GM23338 (cell line): Measurements from ENCODE around the gene STRA6. TPM values are rescaled to one million over a fixed set of nuclear protein-coding genes. Genes with fewer than 3 reads are reported as not detected.
A peak's percentile ranks its signal among the peaks of the same experiment; 100 is the strongest.

ENCODE experiments used
- ATAC-seq: fragments of 200-7000 bp; cut with Tn5 transposase; 3 replicates; pipeline ENCODE4 v1.9.1; 2020
- DNase-seq: peaks from one replicate; pipeline ENCODE4 v3.0.0-alpha.2; 2015; ENCODE audit warnings: low spot score
- H2AFZ ChIP-seq: fragments of 200-600 bp; sonication (generic); 2 replicates; pipeline ENCODE4 v1.8.0; 2016; ENCODE audit warnings: antibody characterized with exemption, mild to moderate bottlenecking, moderate library complexity
- H3F3A ChIP-seq: fragments of 200-600 bp; sonication (generic); replicated peaks from 2 replicates; pipeline ENCODE4 v1.8.0; 2017; ENCODE audit warnings: antibody characterized with exemption, mixed run types, low read depth
- H3K27ac ChIP-seq: fragments of 200-600 bp; sonication (generic); 2 replicates; pipeline ENCODE4 v1.6.1; 2016; ENCODE audit warnings: low read depth
- H3K27me3 ChIP-seq: fragments of 200-600 bp; sonication (generic); 2 replicates; pipeline ENCODE4 v1.8.0; 2016; ENCODE audit warnings: mild to moderate bottlenecking, mixed run types, moderate library complexity; ENCODE audit not compliant: insufficient read depth
- H3K36me3 ChIP-seq: fragments of 200-600 bp; sonication (generic); 2 replicates; pipeline ENCODE4 v1.8.0; 2016; ENCODE audit warnings: mild to moderate bottlenecking; ENCODE audit not compliant: insufficient read depth
- H3K4me1 ChIP-seq: fragments of 200-600 bp; sonication (generic); 2 replicates; pipeline ENCODE4 v1.8.0; 2016; ENCODE audit warnings: mild to moderate bottlenecking, moderate library complexity; ENCODE audit not compliant: insufficient read depth
- H3K4me2 ChIP-seq: fragments of 200-600 bp; sonication (generic); 2 replicates; pipeline ENCODE4 v1.7.1; 2017; ENCODE audit warnings: mixed run types
- H3K4me3 ChIP-seq: fragments of 200-600 bp; sonication (generic); 2 replicates; pipeline ENCODE4 v1.6.1; 2016; ENCODE audit warnings: mixed run types
- H3K79me2 ChIP-seq: fragments of 200-600 bp; sonication (generic); replicated peaks from 2 replicates; pipeline ENCODE4 v1.8.0; 2017; ENCODE audit warnings: mild to moderate bottlenecking; ENCODE audit not compliant: insufficient read depth
- H3K9me2 ChIP-seq: fragments of 200-600 bp; sonication (generic); 2 replicates; pipeline ENCODE4 v1.8.0; 2017; ENCODE audit not compliant: insufficient read depth
- H4K20me1 ChIP-seq: fragments of 200-600 bp; sonication (generic); replicated peaks from 2 replicates; pipeline ENCODE4 v1.8.0; 2017; ENCODE audit warnings: mild to moderate bottlenecking; ENCODE audit not compliant: insufficient read depth
- H3K27ac Mint-ChIP-seq: 2 replicates; pipeline ENCODE4 v1.8.0; 2020; ENCODE audit warnings: inconsistent platforms, mild to moderate bottlenecking, moderate library complexity, mixed read lengths
- H3K27me3 Mint-ChIP-seq: 3 replicates; pipeline ENCODE4 v1.8.0; 2022; ENCODE audit warnings: low read depth, mild to moderate bottlenecking, moderate library complexity, mixed read lengths, inconsistent platforms; ENCODE audit not compliant: insufficient read depth, poor library complexity
- H3K36me3 Mint-ChIP-seq: 3 replicates; pipeline ENCODE4 v1.8.0; 2021; ENCODE audit warnings: low read depth, mild to moderate bottlenecking, inconsistent platforms, moderate library complexity, mixed read lengths
- H3K4me1 Mint-ChIP-seq: 3 replicates; pipeline ENCODE4 v1.8.0; 2020; ENCODE audit warnings: mild to moderate bottlenecking, inconsistent platforms, mixed read lengths
- H3K4me3 Mint-ChIP-seq: 3 replicates; pipeline ENCODE4 v1.8.0; 2021; ENCODE audit warnings: moderate library complexity, mild to moderate bottlenecking, inconsistent platforms, mixed read lengths
- H3K9me3 Mint-ChIP-seq: 3 replicates; pipeline ENCODE4 v1.8.0; 2020; ENCODE audit warnings: moderate library complexity, mild to moderate bottlenecking, inconsistent platforms, mixed read lengths
- CREB1 ChIP-seq: fragments of 250-450 bp; sonication (Bioruptor Pico); IDR thresholded peaks from 2 replicates; pipeline ENCODE4 v1.5.0; 2020; ENCODE audit warnings: low read depth, mild to moderate bottlenecking, moderate library complexity
- EZH2 ChIP-seq: fragments of 200-600 bp; sonication (generic); IDR thresholded peaks from one replicate; pipeline ENCODE4 v1.8.0; 2017; ENCODE audit warnings: antibody characterized with exemption, mild to moderate bottlenecking, low read depth; ENCODE audit not compliant: unreplicated experiment
- EZH2phosphoT487 ChIP-seq: fragments of 200-600 bp; sonication (generic); IDR thresholded peaks from one replicate; pipeline ENCODE4 v1.8.1; 2018; ENCODE audit warnings: antibody characterized with exemption; ENCODE audit not compliant: unreplicated experiment
- NANOG ChIP-seq: IDR thresholded peaks from 2 replicates; pipeline ENCODE4 v1.6.1; 2016; ENCODE audit warnings: antibody characterized with exemption, borderline replicate concordance
- POLR2AphosphoS5 ChIP-seq: IDR thresholded peaks from 2 replicates; pipeline ENCODE4 v1.6.1; 2016; ENCODE audit warnings: antibody characterized with exemption, low read depth
- STAT1 ChIP-seq: IDR thresholded peaks from one replicate; pipeline ENCODE4 v1.6.1; 2016; ENCODE audit warnings: antibody characterized with exemption; ENCODE audit not compliant: unreplicated experiment
- ZNF114 ChIP-seq: fragments of 250-450 bp; sonication (Bioruptor Pico); IDR thresholded peaks from 2 replicates; pipeline ENCODE4 v1.5.0; 2020; ENCODE audit warnings: mild to moderate bottlenecking, moderate library complexity
- polyA plus RNA-seq: library from polyadenylated mRNA; unstranded; fragments of >200 nt; fragmentation: Nextera tagmentation; extraction: Ambion mirVana; gene quantifications from 2 replicates; pipeline ENCODE4 v1.2.1, GENCODE V29; 2016
- total RNA-seq: library from RNA; depleted of rRNA; stranded (reverse); fragments of >200 nt; shearing (Covaris generic); gene quantifications from 2 replicates; pipeline ENCODE4 v1.2.3, GENCODE V29; 2014
- TF ChIP-seq, protein P1 (sequence below): IDR thresholded peaks from 2 replicates; pipeline ENCODE4 v1.6.1; 2016; ENCODE audit warnings: antibody characterized with exemption
- TF ChIP-seq, protein P2 (sequence below): fragments of 250-450 bp; sonication (Bioruptor Pico); IDR thresholded peaks from 2 replicates; pipeline ENCODE4 v1.5.0; 2020; ENCODE audit warnings: mild to moderate bottlenecking, moderate library complexity
- TF ChIP-seq, protein P3 (sequence below): IDR thresholded peaks from one replicate; pipeline ENCODE4 v1.6.1; 2018; ENCODE audit warnings: antibody characterized with exemption; ENCODE audit not compliant: unreplicated experiment

The STRA6 gene
- total and polyA plus RNA-seq, 2 experiments from 2014 or later = 8.2 to 9.9 TPM

DNA sequence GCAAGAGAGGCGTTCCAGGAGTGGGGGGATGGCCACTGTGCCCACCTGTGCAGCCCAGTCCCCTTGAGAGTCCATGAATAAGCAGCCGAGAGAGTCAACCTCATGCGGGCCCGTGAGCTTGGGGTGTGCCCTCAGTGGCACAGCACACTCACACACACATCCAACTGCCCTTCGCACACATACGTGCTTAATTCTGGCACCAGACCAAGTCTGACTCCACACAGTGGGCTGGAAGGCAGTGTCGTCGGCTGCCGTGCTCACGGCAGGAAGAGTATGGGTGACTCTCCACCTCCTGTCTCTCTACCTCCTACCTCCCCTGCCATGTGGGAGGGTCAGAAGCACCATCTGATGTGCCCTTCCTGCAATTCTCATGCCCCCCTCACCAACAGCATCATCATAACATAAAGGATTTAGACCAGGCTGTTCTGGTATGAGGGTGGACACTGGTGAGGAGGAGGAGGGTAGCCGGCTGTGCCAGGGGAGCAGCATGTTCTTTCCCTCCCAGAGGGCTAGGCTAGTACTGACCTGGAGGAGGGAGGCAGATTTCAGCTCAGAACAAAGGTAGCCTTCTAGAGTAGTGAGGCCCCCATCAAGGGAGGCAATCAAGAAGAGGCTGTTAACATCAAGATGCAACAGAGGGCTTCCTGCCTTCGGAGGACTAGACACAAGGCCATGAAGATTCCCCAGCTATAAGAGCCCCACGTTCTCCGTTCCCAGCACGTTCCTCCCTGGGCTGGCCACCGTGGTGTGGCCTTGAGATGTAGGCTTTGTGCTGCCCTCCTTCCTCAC, 5.3 kb upstream of the STRA6 start:
- no peak for ATAC-seq
- Histone ChIP-seq H3K4me3 (no peak overlapping the region), H3K9me2 (no peaks in the 10 kb centered on the region), H3K36me3 (no peaks in the 10 kb centered on the region), H3K79me2 (no peaks in the 10 kb centered on the region), H3K27me3 (peaks cover 33% of the 10 kb centered on the region), H3K27ac (no peak overlapping the region), H3K4me1 (peaks cover 62% of the 10 kb centered on the region), H3K4me2 (peak overlapping the region; percentile 77; the same call in 1 of the 2 replicates), H2AFZ (no peak overlapping the region), H3F3A (no peaks in the 10 kb centered on the region; the same call in 1 of the 2 replicates), H4K20me1 (no peaks in the 10 kb centered on the region)
- Mint-ChIP-seq H3K4me1 (peaks cover 86% of the 10 kb centered on the region), H3K36me3 (peaks cover 27% of the 10 kb centered on the region), H3K9me3 (no peaks in the 10 kb centered on the region; the same call in 1 of the 3 replicates), H3K27me3 (peaks cover 39% of the 10 kb centered on the region), H3K27ac (no peak overlapping the region; the same call in 1 of the 2 replicates), H3K4me3 (no peak overlapping the region; the same call in 2 of the 3 replicates)
- DNase-seq = no peak
- TF ChIP-seq NANOG (no peak), STAT1 (no peak), ZNF114 (CRISPR knock-in tag) (no peak), CREB1 (CRISPR knock-in tag) (no peak), POLR2AphosphoS5 (no peak)

DNA sequence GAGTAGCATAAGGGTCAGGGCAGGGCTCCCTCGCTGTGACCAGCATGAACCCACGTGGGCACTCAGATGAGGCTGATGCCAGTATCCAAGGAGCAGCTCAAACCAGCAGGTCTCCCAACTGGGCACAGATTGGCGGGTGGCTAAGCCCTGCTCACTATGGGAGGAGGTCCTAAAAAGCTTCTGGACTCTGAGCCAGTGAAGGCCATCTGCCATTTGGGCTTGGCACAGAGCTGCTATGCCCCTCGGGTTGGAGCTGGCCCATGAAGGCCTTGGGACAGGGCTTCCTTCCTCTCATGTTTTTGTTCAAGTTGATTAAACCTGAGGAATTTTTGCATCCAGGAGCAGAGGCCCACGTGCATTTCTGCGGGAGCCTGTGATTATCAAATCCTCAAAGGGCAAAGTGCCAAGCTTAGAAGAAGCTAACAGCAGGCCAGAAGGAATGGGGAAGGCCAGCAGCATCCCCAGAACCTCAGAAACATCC, 4.3 kb upstream of the STRA6 start:
- Histone ChIP-seq H3F3A (peaks cover 5% of the 10 kb centered on the region; the same call in 1 of the 2 replicates), H2AFZ (no peak overlapping the region), H3K4me1 (peaks cover 57% of the 10 kb centered on the region), H3K79me2 (no peaks in the 10 kb centered on the region), H3K36me3 (no peaks in the 10 kb centered on the region), H3K4me3 (no peak overlapping the region), H4K20me1 (no peaks in the 10 kb centered on the region), H3K27me3 (peaks cover 28% of the 10 kb centered on the region), H3K27ac (no peak overlapping the region), H3K4me2 (no peak overlapping the region), H3K9me2 (no peaks in the 10 kb centered on the region)
- ATAC-seq (no peak), DNase-seq (no peak)
- no peak overlapping the region for H3K27ac Mint-ChIP-seq
- H3K27me3 Mint-ChIP-seq = peaks cover 38% of the 10 kb centered on the region
- H3K4me3 Mint-ChIP-seq = no peak overlapping the region; the same call in 2 of the 3 replicates
- peaks cover 26% of the 10 kb centered on the region for H3K36me3 Mint-ChIP-seq
- peaks cover 85% of the 10 kb centered on the region for H3K4me1 Mint-ChIP-seq
- H3K9me3 Mint-ChIP-seq = no peaks in the 10 kb centered on the region; the same call in 1 of the 3 replicates
- TF ChIP-seq EZH2phosphoT487 = no peak
- TF ChIP-seq, protein P1, sequence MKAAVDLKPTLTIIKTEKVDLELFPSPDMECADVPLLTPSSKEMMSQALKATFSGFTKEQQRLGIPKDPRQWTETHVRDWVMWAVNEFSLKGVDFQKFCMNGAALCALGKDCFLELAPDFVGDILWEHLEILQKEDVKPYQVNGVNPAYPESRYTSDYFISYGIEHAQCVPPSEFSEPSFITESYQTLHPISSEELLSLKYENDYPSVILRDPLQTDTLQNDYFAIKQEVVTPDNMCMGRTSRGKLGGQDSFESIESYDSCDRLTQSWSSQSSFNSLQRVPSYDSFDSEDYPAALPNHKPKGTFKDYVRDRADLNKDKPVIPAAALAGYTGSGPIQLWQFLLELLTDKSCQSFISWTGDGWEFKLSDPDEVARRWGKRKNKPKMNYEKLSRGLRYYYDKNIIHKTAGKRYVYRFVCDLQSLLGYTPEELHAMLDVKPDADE = no peak
- TF ChIP-seq, protein P2, sequence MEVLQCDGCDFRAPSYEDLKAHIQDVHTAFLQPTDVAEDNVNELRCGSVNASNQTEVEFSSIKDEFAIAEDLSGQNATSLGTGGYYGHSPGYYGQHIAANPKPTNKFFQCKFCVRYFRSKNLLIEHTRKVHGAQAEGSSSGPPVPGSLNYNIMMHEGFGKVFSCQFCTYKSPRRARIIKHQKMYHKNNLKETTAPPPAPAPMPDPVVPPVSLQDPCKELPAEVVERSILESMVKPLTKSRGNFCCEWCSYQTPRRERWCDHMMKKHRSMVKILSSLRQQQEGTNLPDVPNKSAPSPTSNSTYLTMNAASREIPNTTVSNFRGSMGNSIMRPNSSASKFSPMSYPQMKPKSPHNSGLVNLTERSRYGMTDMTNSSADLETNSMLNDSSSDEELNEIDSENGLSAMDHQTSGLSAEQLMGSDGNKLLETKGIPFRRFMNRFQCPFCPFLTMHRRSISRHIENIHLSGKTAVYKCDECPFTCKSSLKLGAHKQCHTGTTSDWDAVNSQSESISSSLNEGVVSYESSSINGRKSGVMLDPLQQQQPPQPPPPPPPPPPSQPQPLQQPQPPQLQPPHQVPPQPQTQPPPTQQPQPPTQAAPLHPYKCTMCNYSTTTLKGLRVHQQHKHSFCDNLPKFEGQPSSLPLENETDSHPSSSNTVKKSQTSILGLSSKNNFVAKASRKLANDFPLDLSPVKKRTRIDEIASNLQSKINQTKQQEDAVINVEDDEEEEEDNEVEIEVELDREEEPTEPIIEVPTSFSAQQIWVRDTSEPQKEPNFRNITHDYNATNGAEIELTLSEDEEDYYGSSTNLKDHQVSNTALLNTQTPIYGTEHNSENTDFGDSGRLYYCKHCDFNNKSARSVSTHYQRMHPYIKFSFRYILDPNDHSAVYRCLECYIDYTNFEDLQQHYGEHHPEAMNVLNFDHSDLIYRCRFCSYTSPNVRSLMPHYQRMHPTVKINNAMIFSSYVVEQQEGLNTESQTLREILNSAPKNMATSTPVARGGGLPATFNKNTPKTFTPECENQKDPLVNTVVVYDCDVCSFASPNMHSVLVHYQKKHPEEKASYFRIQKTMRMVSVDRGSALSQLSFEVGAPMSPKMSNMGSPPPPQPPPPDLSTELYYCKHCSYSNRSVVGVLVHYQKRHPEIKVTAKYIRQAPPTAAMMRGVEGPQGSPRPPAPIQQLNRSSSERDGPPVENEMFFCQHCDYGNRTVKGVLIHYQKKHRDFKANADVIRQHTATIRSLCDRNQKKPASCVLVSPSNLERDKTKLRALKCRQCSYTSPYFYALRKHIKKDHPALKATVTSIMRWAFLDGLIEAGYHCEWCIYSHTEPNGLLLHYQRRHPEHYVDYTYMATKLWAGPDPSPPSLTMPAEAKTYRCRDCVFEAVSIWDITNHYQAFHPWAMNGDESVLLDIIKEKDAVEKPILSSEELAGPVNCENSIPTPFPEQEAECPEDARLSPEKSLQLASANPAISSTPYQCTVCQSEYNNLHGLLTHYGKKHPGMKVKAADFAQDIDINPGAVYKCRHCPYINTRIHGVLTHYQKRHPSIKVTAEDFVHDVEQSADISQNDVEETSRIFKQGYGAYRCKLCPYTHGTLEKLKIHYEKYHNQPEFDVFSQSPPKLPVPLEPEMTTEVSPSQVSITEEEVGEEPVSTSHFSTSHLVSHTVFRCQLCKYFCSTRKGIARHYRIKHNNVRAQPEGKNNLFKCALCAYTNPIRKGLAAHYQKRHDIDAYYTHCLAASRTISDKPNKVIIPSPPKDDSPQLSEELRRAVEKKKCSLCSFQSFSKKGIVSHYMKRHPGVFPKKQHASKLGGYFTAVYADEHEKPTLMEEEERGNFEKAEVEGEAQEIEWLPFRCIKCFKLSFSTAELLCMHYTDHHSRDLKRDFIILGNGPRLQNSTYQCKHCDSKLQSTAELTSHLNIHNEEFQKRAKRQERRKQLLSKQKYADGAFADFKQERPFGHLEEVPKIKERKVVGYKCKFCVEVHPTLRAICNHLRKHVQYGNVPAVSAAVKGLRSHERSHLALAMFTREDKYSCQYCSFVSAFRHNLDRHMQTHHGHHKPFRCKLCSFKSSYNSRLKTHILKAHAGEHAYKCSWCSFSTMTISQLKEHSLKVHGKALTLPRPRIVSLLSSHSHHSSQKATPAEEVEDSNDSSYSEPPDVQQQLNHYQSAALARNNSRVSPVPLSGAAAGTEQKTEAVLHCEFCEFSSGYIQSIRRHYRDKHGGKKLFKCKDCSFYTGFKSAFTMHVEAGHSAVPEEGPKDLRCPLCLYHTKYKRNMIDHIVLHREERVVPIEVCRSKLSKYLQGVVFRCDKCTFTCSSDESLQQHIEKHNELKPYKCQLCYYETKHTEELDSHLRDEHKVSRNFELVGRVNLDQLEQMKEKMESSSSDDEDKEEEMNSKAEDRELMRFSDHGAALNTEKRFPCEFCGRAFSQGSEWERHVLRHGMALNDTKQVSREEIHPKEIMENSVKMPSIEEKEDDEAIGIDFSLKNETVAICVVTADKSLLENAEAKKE (CRISPR knock-in tag) = no peak
- TF ChIP-seq, protein P3, sequence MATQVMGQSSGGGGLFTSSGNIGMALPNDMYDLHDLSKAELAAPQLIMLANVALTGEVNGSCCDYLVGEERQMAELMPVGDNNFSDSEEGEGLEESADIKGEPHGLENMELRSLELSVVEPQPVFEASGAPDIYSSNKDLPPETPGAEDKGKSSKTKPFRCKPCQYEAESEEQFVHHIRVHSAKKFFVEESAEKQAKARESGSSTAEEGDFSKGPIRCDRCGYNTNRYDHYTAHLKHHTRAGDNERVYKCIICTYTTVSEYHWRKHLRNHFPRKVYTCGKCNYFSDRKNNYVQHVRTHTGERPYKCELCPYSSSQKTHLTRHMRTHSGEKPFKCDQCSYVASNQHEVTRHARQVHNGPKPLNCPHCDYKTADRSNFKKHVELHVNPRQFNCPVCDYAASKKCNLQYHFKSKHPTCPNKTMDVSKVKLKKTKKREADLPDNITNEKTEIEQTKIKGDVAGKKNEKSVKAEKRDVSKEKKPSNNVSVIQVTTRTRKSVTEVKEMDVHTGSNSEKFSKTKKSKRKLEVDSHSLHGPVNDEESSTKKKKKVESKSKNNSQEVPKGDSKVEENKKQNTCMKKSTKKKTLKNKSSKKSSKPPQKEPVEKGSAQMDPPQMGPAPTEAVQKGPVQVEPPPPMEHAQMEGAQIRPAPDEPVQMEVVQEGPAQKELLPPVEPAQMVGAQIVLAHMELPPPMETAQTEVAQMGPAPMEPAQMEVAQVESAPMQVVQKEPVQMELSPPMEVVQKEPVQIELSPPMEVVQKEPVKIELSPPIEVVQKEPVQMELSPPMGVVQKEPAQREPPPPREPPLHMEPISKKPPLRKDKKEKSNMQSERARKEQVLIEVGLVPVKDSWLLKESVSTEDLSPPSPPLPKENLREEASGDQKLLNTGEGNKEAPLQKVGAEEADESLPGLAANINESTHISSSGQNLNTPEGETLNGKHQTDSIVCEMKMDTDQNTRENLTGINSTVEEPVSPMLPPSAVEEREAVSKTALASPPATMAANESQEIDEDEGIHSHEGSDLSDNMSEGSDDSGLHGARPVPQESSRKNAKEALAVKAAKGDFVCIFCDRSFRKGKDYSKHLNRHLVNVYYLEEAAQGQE = no peak
- TF ChIP-seq STAT1 = no peak
- TF ChIP-seq POLR2AphosphoS5 = no peak
- TF ChIP-seq EZH2 = no peak
- TF ChIP-seq CREB1 (CRISPR knock-in tag) = no peak
